LoVo (cell line): ENCODE data around the gene ALPK1.
"Not testable (repeated sequence)": the region's sequence is repeated elsewhere in the genome, so short reads cannot be mapped to it uniquely, and the experiment has no call there.

ENCODE experiments used
- DNase-seq: peaks from one replicate; pipeline ENCODE4 v3.0.0-alpha.2; 2016; ENCODE audit warnings: low spot score

Gene ALPK1

GRCh38 chr4:112284662-112285411 lies 12.3 kb upstream of the ALPK1 start:
- no peak for DNase-seq

GRCh38 chr4:112287258-112287989 lies 9.7 kb upstream of the ALPK1 start:
- no peak for DNase-seq

GRCh38 chr4:112288455-112288854 lies 8.7 kb upstream of the ALPK1 start:
- DNase-seq, result no peak

- DNase-seq, result no peak
These were observed 7.5 kb upstream of the ALPK1 start for GRCh38 chr4:112289407-112290253.

GRCh38 chr4:112290341-112290740 lies 6.8 kb upstream of the ALPK1 start:
- DNase-seq, result no peak

GRCh38 chr4:112299721-112300120 lies 2.6 kb downstream of the ALPK1 start:
- no peak for DNase-seq

- DNase-seq, result no peak
These were observed 5.4 kb downstream of the ALPK1 start for GRCh38 chr4:112302320-112303274.

- not testable (repeated sequence) for DNase-seq
These were observed 8.3 kb downstream of the ALPK1 start for GRCh38 chr4:112305477-112305876.

GRCh38 chr4:112309263-112309791 lies 12.2 kb downstream of the ALPK1 start:
- DNase-seq, result not testable (repeated sequence)

GRCh38 chr4:112311516-112311915 lies 14.3 kb downstream of the ALPK1 start:
- no peak for DNase-seq

GRCh38 chr4:112312610-112313239 lies 15.6 kb downstream of the ALPK1 start:
- DNase-seq, result no peak

GRCh38 chr4:112315446-112315845 lies 18.3 kb downstream of the ALPK1 start:
- no peak for DNase-seq

GRCh38 chr4:112316360-112316759 lies 19.2 kb downstream of the ALPK1 start:
- no peak for DNase-seq

GRCh38 chr4:112318239-112319142 lies 21.3 kb downstream of the ALPK1 start:
- DNase-seq, result no peak

GRCh38 chr4:112321776-112322684 lies 24.9 kb downstream of the ALPK1 start:
- peak; percentile 54 for DNase-seq

GRCh38 chr4:112322866-112323265 lies 25.7 kb downstream of the ALPK1 start:
- DNase-seq, result no peak

GRCh38 chr4:112325530-112325929 lies 28.4 kb downstream of the ALPK1 start:
- DNase-seq, result no peak

- DNase-seq, result peak; percentile 12
These were observed 31.0 kb downstream of the ALPK1 start for GRCh38 chr4:112327965-112328733.
